H1 (cell line): ENCODE results near the gene ARL11. TPM values are rescaled to one million over a fixed set of nuclear protein-coding genes. Genes with fewer than 3 reads are reported as not detected.

Experiments used
- CTCF ChIA-PET: fragments of 300-600 bp; sonication (Branson Sonifier 250); formaldehyde crosslinking; loops from one replicate; lab custom pipeline; 2021; ENCODE audit not compliant: partially characterized antibody; lab: Charles Lee
- POLR2A ChIA-PET: fragments of 300-600 bp; sonication (Branson Sonifier 250); formaldehyde crosslinking; loops from one replicate; lab custom pipeline; 2021; ENCODE audit warnings: inconsistent platforms; ENCODE audit not compliant: partially characterized antibody; lab: Charles Lee
- DNase-seq, 2 experiments: peaks; one replicate each; pipeline versions ENCODE4 v3.0.0 to v3.0.0-alpha.2; 2010 to 2022; ENCODE audit warnings: low spot score in 2 of 2, low read depth in 1 of 2, mixed read lengths in 1 of 2
- FAIRE-seq: peaks from 2 replicates; lab custom pipeline; 2011; peaks lifted over from hg19 to GRCh38; lab: Jason Lieb, UNC
- H2AFZ ChIP-seq: 2 replicates; pipeline ENCODE4 v1.8.1; 2012; ENCODE audit warnings: low read length, inconsistent platforms
- H2AK5ac ChIP-seq: 2 replicates; pipeline ENCODE4 v1.6.1; 2013; ENCODE audit warnings: low read depth, low read length
- H2BK120ac ChIP-seq: replicated peaks from 2 replicates; pipeline ENCODE3; 2013; ENCODE audit warnings: low read depth, low read length, inconsistent platforms
- H2BK12ac ChIP-seq: 2 replicates; pipeline ENCODE4 v1.6.1; 2013; ENCODE audit warnings: low read depth, low read length
- H2BK15ac ChIP-seq: 2 replicates; pipeline ENCODE4 v1.6.1; 2013; ENCODE audit warnings: low read length
- H2BK20ac ChIP-seq: 2 replicates; pipeline ENCODE4 v1.6.1; 2013; ENCODE audit warnings: low read length
- H2BK5ac ChIP-seq: 2 replicates; pipeline ENCODE4 v1.6.1; 2013; ENCODE audit warnings: low read depth, low read length
- H3K14ac ChIP-seq: 2 replicates; pipeline ENCODE4 v1.6.1; 2013; ENCODE audit warnings: inconsistent platforms; ENCODE audit not compliant: insufficient read length
- H3K18ac ChIP-seq: 2 replicates; pipeline ENCODE4 v1.6.1; 2013; ENCODE audit warnings: low read length; ENCODE audit errors: extremely low read depth
- H3K23ac ChIP-seq: 2 replicates; pipeline ENCODE4 v1.6.1; 2013; ENCODE audit warnings: inconsistent platforms; ENCODE audit not compliant: insufficient read length
- H3K23me2 ChIP-seq: 2 replicates; pipeline ENCODE4 v1.6.1; 2013; ENCODE audit warnings: low read depth, low read length
- H3K27ac ChIP-seq: 2 replicates; pipeline ENCODE4 v1.6.1; 2011; ENCODE audit warnings: low read depth, low read length, inconsistent platforms
- H3K27me3 ChIP-seq, 4 experiments: replicated peaks in 1 of 4; 1 replicate in 1 of 4; 2 replicates in 3 of 4; pipeline versions ENCODE4 v1.6.1 to v1.8.1; 2011 to 2013; ENCODE audit warnings: low read length in 3 of 4, mild to moderate bottlenecking in 3 of 4, inconsistent platforms in 2 of 4, mixed read lengths in 2 of 4, moderate library complexity in 1 of 4; ENCODE audit not compliant: control insufficient read depth in 3 of 4, insufficient read depth in 3 of 4; ENCODE audit errors: extremely low read depth in 1 of 4
- H3K36me3 ChIP-seq, 4 experiments: 2 replicates each; pipeline versions ENCODE4 v1.6.1 to v1.8.1; 2011 to 2013; ENCODE audit warnings: mild to moderate bottlenecking in 4 of 4, low read length in 3 of 4, moderate library complexity in 2 of 4, control low read depth in 1 of 4, inconsistent platforms in 1 of 4; ENCODE audit not compliant: insufficient read depth in 4 of 4, control insufficient read depth in 2 of 4
- H3K4ac ChIP-seq: replicated peaks from 2 replicates; pipeline ENCODE3; 2013; ENCODE audit warnings: low read length, low read depth, mixed read lengths, inconsistent platforms; ENCODE audit not compliant: insufficient read length
- H3K4me1 ChIP-seq, 4 experiments: replicated peaks in 1 of 4; 1 replicate in 1 of 4; 2 replicates in 3 of 4; pipeline versions ENCODE4 v1.6.1 to v1.8.1; 2011 to 2013; ENCODE audit warnings: low read length in 3 of 4, inconsistent platforms in 2 of 4, mixed read lengths in 1 of 4; ENCODE audit not compliant: insufficient read depth in 4 of 4, control insufficient read depth in 3 of 4
- H3K4me2 ChIP-seq, 2 experiments: 2 replicates each; pipeline versions ENCODE4 v1.6.1 to v1.8.1; 2011 to 2013; ENCODE audit warnings: low read depth in 2 of 2, low read length in 2 of 2, control low read depth in 1 of 2, inconsistent platforms in 1 of 2, mild to moderate bottlenecking in 1 of 2; ENCODE audit not compliant: insufficient read depth in 1 of 2
- H3K4me3 ChIP-seq, 4 experiments: fragments of 200-600, 300-600 bp in 1 of 4; sonication (generic), shearing (Covaris generic), sonication (Bioruptor Twin) in 1 of 4; 2 replicates each; pipeline versions ENCODE4 v1.5.1 to v1.8.1; 2011 to 2016; ENCODE audit warnings: low read length in 4 of 4, low read depth in 3 of 4, control low read depth in 2 of 4, inconsistent platforms in 2 of 4, mild to moderate bottlenecking in 2 of 4, mixed read lengths in 1 of 4, moderate library complexity in 1 of 4; ENCODE audit not compliant: insufficient read depth in 2 of 4; ENCODE audit errors: extremely low read depth in 1 of 4
- H3K56ac ChIP-seq: replicated peaks from 2 replicates; pipeline ENCODE3; 2013; ENCODE audit warnings: low read depth, mild to moderate bottlenecking, mixed read lengths, low read length, inconsistent platforms; ENCODE audit not compliant: insufficient read length
- H3K79me1 ChIP-seq: 2 replicates; pipeline ENCODE4 v1.6.1; 2013; ENCODE audit warnings: low read depth, low read length, control low read depth
- H3K79me2 ChIP-seq, 2 experiments: 2 replicates each; pipeline versions ENCODE4 v1.6.1 to v1.8.1; 2012 to 2013; ENCODE audit warnings: low read length in 2 of 2, mild to moderate bottlenecking in 2 of 2, inconsistent platforms in 1 of 2; ENCODE audit not compliant: insufficient read depth in 2 of 2, control insufficient read depth in 1 of 2
- H3K9ac ChIP-seq, 4 experiments: replicated peaks in 1 of 4; 1 replicate in 1 of 4; 2 replicates in 3 of 4; pipeline versions ENCODE4 v1.6.1 to v1.8.1; 2011 to 2013; ENCODE audit warnings: low read depth in 3 of 4, low read length in 3 of 4, control low read depth in 2 of 4, mild to moderate bottlenecking in 2 of 4, moderate library complexity in 2 of 4, inconsistent platforms in 1 of 4; ENCODE audit errors: extremely low read depth in 1 of 4
- H3K9me3 ChIP-seq, 2 experiments: 2 replicates each; pipeline versions ENCODE4 v1.6.1 to v1.8.1; 2012 to 2013; ENCODE audit warnings: mild to moderate bottlenecking in 2 of 2, moderate library complexity in 2 of 2, control low read depth in 1 of 2, inconsistent platforms in 1 of 2, low read depth in 1 of 2, low read length in 1 of 2, mixed read lengths in 1 of 2; ENCODE audit not compliant: insufficient read depth in 2 of 2
- H4K20me1 ChIP-seq, 2 experiments: replicated peaks in 1 of 2; 2 replicates each; pipeline versions ENCODE3 to v1.8.1; 2011 to 2013; ENCODE audit warnings: inconsistent platforms in 2 of 2, low read length in 2 of 2, mild to moderate bottlenecking in 1 of 2; ENCODE audit not compliant: insufficient read depth in 2 of 2, control insufficient read depth in 1 of 2
- H4K5ac ChIP-seq: 2 replicates; pipeline ENCODE4 v1.6.1; 2013; ENCODE audit warnings: low read length, low read depth, mixed read lengths, inconsistent platforms; ENCODE audit not compliant: insufficient read length
- H4K8ac ChIP-seq: 2 replicates; pipeline ENCODE4 v1.8.0; 2013; ENCODE audit warnings: mild to moderate bottlenecking, moderate library complexity, low read length, inconsistent platforms; ENCODE audit not compliant: insufficient read depth; ENCODE audit errors: extremely low read depth
- H4K91ac ChIP-seq: replicated peaks from 2 replicates; pipeline ENCODE3; 2013; ENCODE audit warnings: low read length, mixed read lengths, inconsistent platforms; ENCODE audit not compliant: insufficient read length
- CEBPB ChIP-seq: IDR thresholded peaks from 2 replicates; pipeline ENCODE4 v1.6.1; 2012; ENCODE audit warnings: low read depth, low read length
- KDM1A ChIP-seq: fragments of 200-600, 300-600 bp; sonication (generic); IDR thresholded peaks from 2 replicates; pipeline ENCODE4 v1.7.1; 2016; ENCODE audit warnings: mild to moderate bottlenecking, low read length, borderline replicate concordance
- POLR2A ChIP-seq, 2 experiments: IDR thresholded peaks; 1 replicate in 1 of 2; 2 replicates in 1 of 2; pipeline ENCODE4 v1.6.1; 2011; ENCODE audit warnings: low read depth in 2 of 2, low read length in 2 of 2, mild to moderate bottlenecking in 2 of 2; ENCODE audit errors: control extremely low read depth in 1 of 2
- TBP ChIP-seq: IDR thresholded peaks from 2 replicates; pipeline ENCODE4 v1.6.1; 2011; ENCODE audit warnings: low read depth, low read length, improper control_type of control experiment
- polyA plus RNA-seq, 7 experiments: library from polyadenylated mRNA; depleted of rRNA in 3 of 7; stranded (reverse) in 5 of 7; unstranded in 2 of 7; fragments of >200 nt in 5 of 7; fragments of 200-250 nt in 2 of 7; gene quantifications; 1 replicate in 5 of 7; 2 replicates in 1 of 7; 4 replicates in 1 of 7; pipeline versions ENCODE4 v1.2.1 to v1.2.3, GENCODE V29; 2011 to 2013; ENCODE audit warnings: missing spikeins in 2 of 7, mixed read lengths in 2 of 7
- total RNA-seq: library from RNA; stranded (reverse); fragmentation: NEBNext Ultra II Directional; extraction: Animal tissue kit (Norgen Biotek cat#: 25700); gene quantifications from 2 replicates; pipeline ENCODE4 v1.2.1, GENCODE V29; 2021

The ARL11 gene
- total and polyA plus RNA-seq, 2 of the 8 experiments (the other 6 are each of a cell fraction or from before 2014, with no cell fraction given) = 0.45 to 0.52 TPM

DNA sequence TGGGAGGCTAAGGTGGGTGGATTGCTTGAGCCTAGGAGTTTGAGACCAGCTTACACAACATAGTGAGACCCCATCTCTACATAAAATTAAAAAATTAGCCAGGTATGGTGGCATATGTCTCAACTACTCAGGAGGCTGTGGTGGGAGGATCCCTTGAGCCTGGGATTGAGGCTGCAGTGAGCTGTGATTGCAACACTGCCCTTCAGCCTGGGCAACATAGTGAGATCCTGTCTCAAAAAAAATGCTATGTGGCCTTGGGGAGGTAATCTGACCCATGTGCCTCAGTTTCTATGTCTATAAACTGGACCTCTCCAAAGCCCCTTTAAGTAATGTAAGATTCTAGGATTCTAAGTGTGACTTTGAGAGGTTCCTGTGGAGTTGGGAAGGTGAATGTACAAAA lies 25.2 kb downstream of the ARL11 start:
- H2BK20ac ChIP-seq = no peak overlapping the region
- no peak overlapping the region for H3K18ac ChIP-seq
- no peaks in the 10 kb centered on the region for H3K79me1 ChIP-seq
- no peak overlapping the region for H3K56ac ChIP-seq
- no peak overlapping the region for H2AK5ac ChIP-seq
- no peak overlapping the region for H2BK15ac ChIP-seq
- H2BK5ac ChIP-seq = no peak overlapping the region
- no peak overlapping the region for H3K4me2 ChIP-seq
- no peak overlapping the region for H4K5ac ChIP-seq
- no peak overlapping the region for H2BK12ac ChIP-seq
- no peak for TF ChIP-seq POLR2A (IDR thresholded peaks at IDR 0.05; ENCODE audit: control extremely low read depth in 1 of 2, low read depth in 2 of 2, low read length in 2 of 2)
- no peak for TF ChIP-seq TBP
- TF ChIP-seq CEBPB = peak; percentile 49; the same call in 1 of the 2 replicates
- 0 out of 2 replicates have a peak, but pooled peaks have one; percentile 27 for TF ChIP-seq KDM1A
- POLR2A ChIA-PET = no interaction called here
- no peak overlapping the region for H3K9ac ChIP-seq
- no peak overlapping the region for H3K27ac ChIP-seq
- no peaks in the 10 kb centered on the region for H4K20me1 ChIP-seq
- H3K23ac ChIP-seq = no peak overlapping the region
- no peak overlapping the region for H2BK120ac ChIP-seq
- no peak overlapping the region for H3K4ac ChIP-seq
- H4K91ac ChIP-seq = no peak overlapping the region
- DNase-seq (no peak), FAIRE-seq (no peak)
- no peaks in the 10 kb centered on the region for H3K79me2 ChIP-seq
- H3K4me1 ChIP-seq = no peaks in the 10 kb centered on the region
- H3K14ac ChIP-seq = no peak overlapping the region
- no peaks in the 10 kb centered on the region for H3K27me3 ChIP-seq
- H3K9me3 ChIP-seq = no peaks in the 10 kb centered on the region
- no peak overlapping the region for H3K4me3 ChIP-seq
- CTCF ChIA-PET = interaction anchor here (0.6 to 3.7 kb wide), 3 partner anchors 12 to 46 kb away, joined by 3 to 16 read pairs (median 3); no protein-coding TSS in a partner anchor
- H4K8ac ChIP-seq = no peak overlapping the region
- H3K36me3 ChIP-seq = peaks cover 0 to 3% (median 0%) of the 10 kb centered on the region in 4 experiments; a peak in 2 of 8 replicates
- no peak overlapping the region for H2AFZ ChIP-seq
- H3K23me2 ChIP-seq = no peaks in the 10 kb centered on the region
